OCI-LY1 (cell line): ENCODE measurements around the gene AHCY.
"Not testable (repeated sequence)": the region's sequence is repeated elsewhere in the genome, so short reads cannot be mapped to it uniquely, and the experiment has no call there.

Experiments used
- H2AFZ ChIP-seq: fragments of 200-600 bp; sonication (generic), shearing (Covaris generic); 2 replicates; pipeline ENCODE4 v1.6.0; 2014; ENCODE audit warnings: antibody characterized with exemption, mild to moderate bottlenecking, low read length
- H3F3A ChIP-seq: fragments of 200-600 bp; sonication (generic), shearing (Covaris generic); 2 replicates; pipeline ENCODE4 v1.6.0; 2014; ENCODE audit warnings: mild to moderate bottlenecking, antibody characterized with exemption, low read length, moderate library complexity; ENCODE audit not compliant: insufficient read depth
- H3K27ac ChIP-seq: fragments of 200-600 bp; sonication (generic); 2 replicates; pipeline ENCODE4 v1.5.1; 2014; ENCODE audit warnings: low read length, mixed run types, mild to moderate bottlenecking, low read depth; ENCODE audit not compliant: poor library complexity, severe bottlenecking
- H3K27me3 ChIP-seq: fragments of 200-600 bp; sonication (generic); 2 replicates; pipeline ENCODE4 v1.6.0; 2014; ENCODE audit warnings: antibody characterized with exemption, mild to moderate bottlenecking, low read length, moderate library complexity; ENCODE audit not compliant: insufficient read depth
- H3K36me3 ChIP-seq: fragments of 200-600 bp; sonication (generic); 2 replicates; pipeline ENCODE4 v1.6.1; 2014; ENCODE audit warnings: mild to moderate bottlenecking, antibody characterized with exemption, low read length, moderate library complexity, mixed read lengths; ENCODE audit not compliant: insufficient read depth
- H3K4me1 ChIP-seq: fragments of 200-600 bp; sonication (generic); 2 replicates; pipeline ENCODE4 v1.5.1; 2014; ENCODE audit warnings: mild to moderate bottlenecking, low read length, moderate library complexity; ENCODE audit not compliant: insufficient read depth, severe bottlenecking
- H3K4me2 ChIP-seq: fragments of 200-600 bp; sonication (generic), shearing (Covaris generic); 2 replicates; pipeline ENCODE4 v1.6.1; 2014; ENCODE audit warnings: low read length
- H3K4me3 ChIP-seq: fragments of 200-600 bp; sonication (generic); 2 replicates; pipeline ENCODE4 v1.5.1; 2014; ENCODE audit warnings: low read length, low read depth, mild to moderate bottlenecking, mixed read lengths; ENCODE audit not compliant: poor library complexity, severe bottlenecking
- H3K79me2 ChIP-seq: fragments of 200-600 bp; shearing (Covaris generic); 2 replicates; pipeline ENCODE4 v1.6.1; 2016; ENCODE audit warnings: mixed run types, low read length, mixed read lengths; ENCODE audit not compliant: insufficient read depth
- H3K9ac ChIP-seq: fragments of 200-600 bp; sonication (generic), shearing (Covaris generic); 2 replicates; pipeline ENCODE4 v1.6.1; 2014; ENCODE audit warnings: mild to moderate bottlenecking, low read length, mixed read lengths
- H3K9me2 ChIP-seq: fragments of 200-600 bp; sonication (generic), shearing (Covaris generic); 2 replicates; pipeline ENCODE4 v1.6.1; 2014; ENCODE audit warnings: low read depth, mild to moderate bottlenecking, low read length, mixed read lengths
- H3K9me3 ChIP-seq: fragments of 200-600 bp; shearing (Covaris generic); 2 replicates; pipeline ENCODE4 v1.6.1; 2014; ENCODE audit warnings: low read length, mixed read lengths
- H4K20me1 ChIP-seq: fragments of 200-600 bp; sonication (generic), shearing (Covaris generic); 2 replicates; pipeline ENCODE4 v1.6.0; 2016; ENCODE audit warnings: mild to moderate bottlenecking, low read length; ENCODE audit not compliant: insufficient read depth
- EZH2 ChIP-seq: fragments of 200-600 bp; sonication (generic), shearing (Covaris generic); IDR thresholded peaks from 2 replicates; pipeline ENCODE4 v1.8.0; 2017; ENCODE audit warnings: borderline replicate concordance, mixed run types, mild to moderate bottlenecking, antibody characterized with exemption, low read length, moderate library complexity, mixed read lengths
- TF ChIP-seq, protein P1 (sequence below): fragments of 200-600 bp; sonication (generic), shearing (Covaris generic); IDR thresholded peaks from 2 replicates; pipeline ENCODE4 v1.5.1; 2017; ENCODE audit warnings: mild to moderate bottlenecking, antibody characterized with exemption, low read length, moderate library complexity, mixed read lengths

Gene AHCY

DNA sequence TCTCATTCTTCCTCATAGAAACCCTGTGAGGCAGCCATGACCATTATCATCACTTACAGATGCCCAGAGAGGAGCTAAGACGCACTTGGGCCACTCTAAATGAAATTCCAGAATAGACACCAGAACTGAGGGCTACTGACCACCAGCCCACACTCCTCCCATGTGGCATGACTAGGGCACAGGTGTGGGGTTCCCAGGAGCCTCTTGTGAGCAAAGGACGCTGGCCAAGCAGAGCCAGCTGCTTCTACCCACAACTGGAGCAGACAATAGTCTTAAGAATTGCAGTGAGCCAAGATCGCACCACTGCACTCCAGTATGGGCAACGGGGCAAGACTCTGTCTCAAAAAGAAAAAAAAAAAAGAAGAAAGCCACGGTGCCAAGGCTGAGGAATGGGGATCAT is 10.0 kb downstream of the AHCY start:
- H3K9me3 ChIP-seq, result no peaks in the 10 kb centered on the region
- TF ChIP-seq, protein P1, sequence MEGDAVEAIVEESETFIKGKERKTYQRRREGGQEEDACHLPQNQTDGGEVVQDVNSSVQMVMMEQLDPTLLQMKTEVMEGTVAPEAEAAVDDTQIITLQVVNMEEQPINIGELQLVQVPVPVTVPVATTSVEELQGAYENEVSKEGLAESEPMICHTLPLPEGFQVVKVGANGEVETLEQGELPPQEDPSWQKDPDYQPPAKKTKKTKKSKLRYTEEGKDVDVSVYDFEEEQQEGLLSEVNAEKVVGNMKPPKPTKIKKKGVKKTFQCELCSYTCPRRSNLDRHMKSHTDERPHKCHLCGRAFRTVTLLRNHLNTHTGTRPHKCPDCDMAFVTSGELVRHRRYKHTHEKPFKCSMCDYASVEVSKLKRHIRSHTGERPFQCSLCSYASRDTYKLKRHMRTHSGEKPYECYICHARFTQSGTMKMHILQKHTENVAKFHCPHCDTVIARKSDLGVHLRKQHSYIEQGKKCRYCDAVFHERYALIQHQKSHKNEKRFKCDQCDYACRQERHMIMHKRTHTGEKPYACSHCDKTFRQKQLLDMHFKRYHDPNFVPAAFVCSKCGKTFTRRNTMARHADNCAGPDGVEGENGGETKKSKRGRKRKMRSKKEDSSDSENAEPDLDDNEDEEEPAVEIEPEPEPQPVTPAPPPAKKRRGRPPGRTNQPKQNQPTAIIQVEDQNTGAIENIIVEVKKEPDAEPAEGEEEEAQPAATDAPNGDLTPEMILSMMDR, result no peak
- TF ChIP-seq EZH2, result no peak

DNA sequence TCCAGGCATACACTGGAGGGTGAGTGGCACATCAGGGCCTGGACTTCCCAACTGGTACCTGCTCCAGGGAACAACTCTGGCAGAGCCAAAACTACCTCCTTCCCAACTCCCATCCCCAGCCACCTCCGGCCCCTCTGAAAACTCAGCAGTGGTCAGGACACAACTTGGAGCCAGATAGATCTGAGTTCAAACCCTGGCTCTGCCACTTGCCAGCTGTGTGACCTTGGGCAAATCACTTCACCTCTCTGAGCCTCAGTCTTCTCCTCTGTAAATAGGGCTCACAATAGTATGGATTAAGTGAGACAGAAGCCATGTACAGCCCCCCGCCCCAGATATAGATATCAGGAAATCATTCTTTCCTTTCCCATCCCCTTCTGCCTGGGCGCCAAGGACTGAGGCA is 10.7 kb downstream of the AHCY start:
- no peak overlapping the region for H3K27ac ChIP-seq
- peaks cover 17% of the 10 kb centered on the region for H3K79me2 ChIP-seq
- no peaks in the 10 kb centered on the region for H3K27me3 ChIP-seq
- H3K36me3 ChIP-seq, result peaks cover 78% of the 10 kb centered on the region
- H3K9me3 ChIP-seq, result no peaks in the 10 kb centered on the region
- H3K4me1 ChIP-seq, result no peaks in the 10 kb centered on the region
- TF ChIP-seq, protein P1, result no peak
- TF ChIP-seq EZH2, result no peak
- no peak overlapping the region for H3K4me3 ChIP-seq
- H3K9ac ChIP-seq, result no peak overlapping the region
- no peak overlapping the region for H3K4me2 ChIP-seq
- no peaks in the 10 kb centered on the region for H4K20me1 ChIP-seq
- H3K9me2 ChIP-seq, result no peaks in the 10 kb centered on the region
- H3F3A ChIP-seq, result no peaks in the 10 kb centered on the region
- no peak overlapping the region for H2AFZ ChIP-seq

More for the DNA sequence above, 10.0 kb downstream of the AHCY start:
- H4K20me1 ChIP-seq, result no peaks in the 10 kb centered on the region
- H3K4me2 ChIP-seq, result no peak overlapping the region
- no peaks in the 10 kb centered on the region for H3K27me3 ChIP-seq
- peaks cover 75% of the 10 kb centered on the region for H3K36me3 ChIP-seq
- H3K27ac ChIP-seq, result no peak overlapping the region
- H3K9ac ChIP-seq, result no peak overlapping the region
- no peaks in the 10 kb centered on the region for H3F3A ChIP-seq
- no peak overlapping the region for H2AFZ ChIP-seq
- H3K79me2 ChIP-seq, result peaks cover 20% of the 10 kb centered on the region
- H3K4me1 ChIP-seq, result no peaks in the 10 kb centered on the region
- H3K9me2 ChIP-seq, result no peaks in the 10 kb centered on the region
- no peak overlapping the region for H3K4me3 ChIP-seq

DNA sequence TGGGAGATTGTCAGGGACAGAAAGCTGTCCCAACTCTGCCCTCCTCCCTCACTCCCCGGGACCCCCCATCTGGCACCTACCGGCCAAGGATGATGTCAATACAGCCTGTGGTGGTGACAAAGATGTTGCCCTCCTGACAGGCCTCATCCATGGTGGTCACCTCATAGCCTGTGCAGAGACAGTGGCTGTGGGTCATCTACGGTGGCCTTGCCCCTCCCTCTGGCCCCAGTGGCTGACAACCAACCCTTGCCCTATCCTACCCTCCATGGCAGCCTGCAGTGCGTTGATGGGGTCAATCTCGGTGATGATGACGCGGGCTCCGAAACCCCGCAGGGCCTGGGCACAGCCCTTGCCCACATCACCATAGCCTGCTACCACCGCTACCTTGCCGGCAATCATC is 12.7 kb downstream of the AHCY start:
- H3K4me3 ChIP-seq, result no peak overlapping the region
- H3K27ac ChIP-seq, result no peak overlapping the region
- peaks cover 90% of the 10 kb centered on the region for H3K36me3 ChIP-seq
- no peaks in the 10 kb centered on the region for H3K27me3 ChIP-seq
- H3K4me2 ChIP-seq, result no peak overlapping the region
- no peak overlapping the region for H2AFZ ChIP-seq
- H4K20me1 ChIP-seq, result no peaks in the 10 kb centered on the region
- H3K9ac ChIP-seq, result no peak overlapping the region
- TF ChIP-seq, protein P1, result no peak
- no peak for TF ChIP-seq EZH2
- H3K9me3 ChIP-seq, result no peaks in the 10 kb centered on the region
- no peaks in the 10 kb centered on the region for H3K4me1 ChIP-seq
- no peaks in the 10 kb centered on the region for H3F3A ChIP-seq
- H3K9me2 ChIP-seq, result no peaks in the 10 kb centered on the region
- H3K79me2 ChIP-seq, result no peaks in the 10 kb centered on the region

DNA sequence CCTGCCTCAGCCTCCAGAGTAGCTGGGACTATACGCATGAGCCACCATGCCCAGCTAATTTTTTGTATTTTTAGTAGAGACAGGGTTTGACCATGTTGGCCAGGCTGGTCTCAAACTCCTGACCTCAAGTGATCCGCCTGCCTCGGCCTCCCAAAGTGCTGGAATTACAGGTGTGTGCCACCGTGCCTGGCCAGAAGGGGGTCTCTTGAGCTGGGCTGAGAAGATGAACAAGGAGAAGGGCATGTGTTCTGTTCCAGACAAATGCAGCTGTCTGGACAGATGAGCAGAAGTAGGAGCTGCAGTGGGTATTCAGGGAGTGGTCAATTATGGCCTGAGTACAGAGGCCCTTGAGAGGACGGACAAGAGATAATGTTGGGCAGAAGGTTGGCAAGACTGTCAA is 15.7 kb downstream of the AHCY start:
- H3K27me3 ChIP-seq, H3K27ac ChIP-seq, H3K4me1 ChIP-seq, H3K9me3 ChIP-seq, H3K4me2 ChIP-seq, H3K9ac ChIP-seq, H3F3A ChIP-seq, H3K79me2 ChIP-seq, H2AFZ ChIP-seq, H3K9me2 ChIP-seq, H3K4me3 ChIP-seq, H4K20me1 ChIP-seq: not testable (repeated sequence)
- H3K36me3 ChIP-seq, result peaks cover 90% of the 10 kb centered on the region
